Measurements from ENCODE around the gene LPP. TPM values are rescaled to one million over a fixed set of nuclear protein-coding genes. Genes with fewer than 3 reads are reported as not detected.

LPP gene, protein sequence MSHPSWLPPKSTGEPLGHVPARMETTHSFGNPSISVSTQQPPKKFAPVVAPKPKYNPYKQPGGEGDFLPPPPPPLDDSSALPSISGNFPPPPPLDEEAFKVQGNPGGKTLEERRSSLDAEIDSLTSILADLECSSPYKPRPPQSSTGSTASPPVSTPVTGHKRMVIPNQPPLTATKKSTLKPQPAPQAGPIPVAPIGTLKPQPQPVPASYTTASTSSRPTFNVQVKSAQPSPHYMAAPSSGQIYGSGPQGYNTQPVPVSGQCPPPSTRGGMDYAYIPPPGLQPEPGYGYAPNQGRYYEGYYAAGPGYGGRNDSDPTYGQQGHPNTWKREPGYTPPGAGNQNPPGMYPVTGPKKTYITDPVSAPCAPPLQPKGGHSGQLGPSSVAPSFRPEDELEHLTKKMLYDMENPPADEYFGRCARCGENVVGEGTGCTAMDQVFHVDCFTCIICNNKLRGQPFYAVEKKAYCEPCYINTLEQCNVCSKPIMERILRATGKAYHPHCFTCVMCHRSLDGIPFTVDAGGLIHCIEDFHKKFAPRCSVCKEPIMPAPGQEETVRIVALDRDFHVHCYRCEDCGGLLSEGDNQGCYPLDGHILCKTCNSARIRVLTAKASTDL
- 20.2 and 21.0 TPM in 2 replicates for total RNA-seq (2014; rRNA removed; shearing (Covaris generic))
- polyA plus RNA-seq (2015; cell fraction: cytosol; rRNA removed) = 10.5 and 15.0 TPM in 2 replicates
- polyA plus RNA-seq (2015; cell fraction: nucleus; rRNA removed) = 8.9 and 27.1 TPM in 2 replicates

DNA sequence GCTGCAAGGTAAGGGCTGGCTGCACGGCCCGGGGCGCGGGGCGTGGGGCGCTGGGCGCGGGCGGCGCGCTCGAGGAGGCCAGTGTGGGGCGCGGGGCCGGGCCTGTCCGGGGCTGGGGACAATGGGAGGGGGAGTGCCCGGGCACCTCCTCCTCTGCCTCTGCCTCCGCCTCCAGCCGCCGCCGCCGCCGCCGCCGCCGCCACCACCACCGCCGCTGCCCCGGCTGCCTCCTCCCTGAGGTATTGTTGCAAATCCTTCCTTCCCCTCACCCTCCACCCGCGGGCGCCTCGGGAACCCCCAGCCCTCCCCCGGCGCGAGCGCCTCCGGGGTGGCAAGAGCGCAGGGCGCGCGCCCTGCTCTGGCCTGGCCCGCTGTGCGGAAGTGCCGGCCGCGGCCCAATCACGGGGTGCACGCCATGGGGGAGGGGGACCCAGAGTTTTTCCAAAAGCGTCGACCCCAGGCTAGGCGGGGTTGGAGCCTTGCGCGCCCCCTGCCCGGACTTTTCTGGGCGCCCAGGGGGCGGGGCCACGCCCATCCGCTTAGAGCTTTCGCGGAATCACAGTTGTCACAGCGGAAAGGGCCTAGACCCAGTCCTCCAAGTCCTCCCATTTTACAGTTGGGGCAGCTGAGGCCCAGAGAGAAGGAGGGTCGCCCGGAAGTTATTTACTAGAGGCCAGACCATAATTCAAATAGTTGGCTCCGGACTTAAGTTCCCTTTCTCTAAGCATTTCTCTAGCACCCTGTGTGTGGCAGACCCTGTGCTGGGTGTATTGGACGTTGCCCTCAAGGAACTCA, at the start of gene LPP:
TSS of gene LPP (plus strand) at position 144 of the 795 bp plus-strand sequence. CDS start 251,964 bp downstream, outside the sequence.
- DNase-seq (ENCODE audit: low read depth, low spot score) = peak; percentile 71
- in situ Hi-C loops (cut with HindIII; ENCODE audit: low pct_unique_long_range_greater_than_20kb, low sequenced_read_pairs) = no loop called here

DNA sequence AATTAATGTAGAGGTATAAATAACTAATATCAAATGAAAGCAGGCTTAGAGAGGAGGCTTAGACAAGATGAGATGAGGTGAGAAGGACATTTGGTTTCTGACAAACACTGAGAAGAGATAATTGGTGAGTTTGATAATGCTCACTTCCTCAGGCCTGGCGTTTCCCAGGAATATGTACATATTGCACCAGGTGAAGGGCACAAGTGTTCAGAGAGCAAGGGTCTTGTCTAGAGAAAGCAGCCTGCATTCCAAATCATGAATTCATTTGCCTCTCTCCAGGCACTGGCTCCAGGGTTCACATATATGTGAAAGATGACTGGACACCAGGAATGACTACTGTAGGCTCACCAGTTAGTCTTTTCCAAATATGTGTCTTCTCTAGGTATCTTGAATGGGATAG, 48.0 kb upstream of the LPP start:
- no peak for DNase-seq (ENCODE audit: low read depth, low spot score)

DNA sequence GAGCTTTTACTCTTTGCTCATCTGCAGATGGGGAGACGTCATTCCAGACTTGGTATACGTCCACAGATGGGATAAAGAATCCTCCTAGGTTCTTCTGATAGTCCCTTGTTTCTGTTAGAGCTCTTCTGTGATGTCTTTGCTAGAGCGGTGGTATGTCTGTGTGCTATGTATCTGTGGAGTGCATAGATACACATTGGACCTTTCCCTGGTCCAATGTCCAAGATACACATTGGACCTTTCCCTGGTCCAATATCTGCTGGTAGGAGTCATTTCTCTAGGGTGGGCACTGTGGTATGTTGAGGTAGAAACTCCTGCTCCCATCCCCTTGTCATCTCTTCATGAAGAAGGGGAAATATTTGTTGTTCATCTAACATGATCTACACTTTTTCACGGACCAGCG, 47.5 kb upstream of the LPP start:
- DNase-seq (ENCODE audit: low read depth, low spot score) = no peak
- in situ Hi-C loops (cut with HindIII; ENCODE audit: low pct_unique_long_range_greater_than_20kb, low sequenced_read_pairs) = no loop called here

More for the DNA sequence above, 48.0 kb upstream of the LPP start:
- in situ Hi-C loops (cut with HindIII; ENCODE audit: low pct_unique_long_range_greater_than_20kb, low sequenced_read_pairs) = no loop called here

DNA sequence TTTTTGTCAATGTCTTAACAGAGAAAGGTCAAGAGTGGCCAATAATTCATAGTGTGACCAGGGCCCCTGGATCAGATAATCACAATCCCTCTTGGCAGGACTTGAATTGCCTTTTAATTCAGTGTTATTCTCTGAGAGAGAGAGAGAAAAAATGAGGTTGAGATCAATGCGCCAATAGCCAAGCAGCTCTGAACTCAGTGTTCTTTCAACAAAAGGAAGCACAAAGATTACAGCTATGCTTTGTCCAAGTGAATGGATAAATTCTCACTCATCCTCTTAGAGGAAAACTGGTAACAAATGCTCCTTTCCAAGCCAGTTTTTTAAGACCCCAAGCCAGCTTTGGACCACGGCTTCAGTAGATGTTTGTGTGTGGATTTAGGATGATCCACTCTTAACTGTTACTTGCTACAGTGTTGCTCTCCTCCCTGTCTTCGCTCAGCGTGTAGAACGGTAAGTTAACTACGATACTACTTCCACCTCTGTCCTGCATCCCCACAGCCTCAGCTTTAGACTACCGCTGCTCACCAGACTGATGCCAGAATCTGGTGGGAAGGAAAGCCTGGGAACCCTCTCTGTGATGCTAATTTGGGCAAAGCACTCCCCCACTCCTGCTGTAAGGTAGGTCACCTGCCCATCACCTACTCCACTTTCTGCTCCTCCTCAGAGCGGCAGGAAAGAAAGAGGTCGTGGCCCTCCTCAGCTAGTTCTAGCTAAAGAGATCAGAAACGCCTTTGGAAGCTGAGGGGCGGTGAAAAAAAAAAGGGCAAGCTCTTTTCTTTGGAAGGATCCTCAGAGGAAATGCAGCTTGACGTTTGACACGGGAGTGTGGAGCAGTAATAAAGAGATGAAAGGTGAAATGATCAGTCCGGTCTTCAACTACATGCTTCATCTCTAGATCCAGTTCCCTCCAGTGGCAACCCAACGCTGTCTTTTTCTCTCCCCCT, 46.8 kb upstream of the LPP start:
- in situ Hi-C loops (cut with HindIII; ENCODE audit: low pct_unique_long_range_greater_than_20kb, low sequenced_read_pairs) = no loop called here
- DNase-seq (ENCODE audit: low read depth, low spot score) = no peak

DNA sequence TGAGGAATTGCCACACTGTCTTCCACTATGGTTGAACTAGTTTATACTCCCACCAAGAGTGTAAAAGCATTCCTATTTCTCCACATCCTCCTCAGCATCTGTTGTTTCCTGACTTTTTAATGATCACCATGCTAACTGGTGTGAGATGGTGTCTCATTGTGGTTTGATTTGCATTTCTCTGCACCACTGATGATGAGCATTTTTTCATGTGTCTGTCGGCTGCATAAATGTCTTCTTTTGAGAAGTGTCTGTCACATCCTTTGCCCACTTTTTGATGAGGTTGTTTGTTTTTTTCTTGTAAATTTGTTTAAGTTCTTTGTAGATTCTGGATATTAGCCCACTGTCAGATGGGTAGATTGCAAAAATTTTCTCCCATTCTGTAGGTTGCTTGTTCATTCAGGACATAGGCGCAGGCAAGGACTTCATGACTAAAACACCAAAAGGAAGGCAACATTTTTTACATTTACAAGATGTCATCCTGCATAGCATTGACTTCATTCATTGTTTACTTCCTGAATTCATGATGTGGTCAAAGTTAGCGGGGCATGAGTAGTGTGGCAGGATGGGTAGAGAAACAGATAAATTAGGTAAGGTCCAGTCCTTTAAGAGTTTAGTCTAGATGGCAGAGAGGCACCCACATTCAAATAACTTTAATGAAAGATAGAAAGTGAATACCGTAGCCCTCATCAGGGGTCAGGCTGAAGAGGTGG, 45.1 kb upstream of the LPP start:
- in situ Hi-C loops (cut with HindIII; ENCODE audit: low pct_unique_long_range_greater_than_20kb, low sequenced_read_pairs) = no loop called here

DNA sequence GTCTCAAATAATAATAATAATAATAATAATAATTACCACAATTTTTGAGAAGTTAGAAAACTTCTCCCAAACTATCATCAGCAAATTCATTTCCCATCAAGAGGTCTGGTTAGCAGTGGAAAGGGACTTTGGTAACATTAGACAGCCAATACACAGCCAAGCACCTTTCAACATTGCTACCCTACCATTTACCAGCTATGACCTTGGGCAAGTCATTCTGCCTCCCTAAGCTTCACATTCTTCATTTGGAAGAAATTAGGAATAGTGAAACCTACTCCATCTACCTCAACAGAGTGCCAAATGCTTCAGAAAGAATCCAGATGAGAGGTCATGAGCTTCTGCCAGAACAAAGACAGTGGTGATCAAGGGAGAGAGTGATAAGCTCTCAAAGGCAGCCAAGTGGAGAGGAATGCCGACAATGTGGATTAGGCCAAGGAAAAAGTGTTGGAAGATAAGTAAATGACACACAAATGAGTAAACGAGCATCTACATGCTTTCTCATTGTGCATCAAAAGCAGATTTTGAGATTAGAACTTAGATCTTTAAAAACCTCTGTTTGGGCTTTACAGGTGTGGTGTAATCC, 42.9 kb upstream of the LPP start:
- no peak for DNase-seq (ENCODE audit: low read depth, low spot score)
- in situ Hi-C loops (cut with HindIII; ENCODE audit: low pct_unique_long_range_greater_than_20kb, low sequenced_read_pairs) = no loop called here

More for the DNA sequence above, 45.1 kb upstream of the LPP start:
- DNase-seq (ENCODE audit: low read depth, low spot score) = no peak

DNA sequence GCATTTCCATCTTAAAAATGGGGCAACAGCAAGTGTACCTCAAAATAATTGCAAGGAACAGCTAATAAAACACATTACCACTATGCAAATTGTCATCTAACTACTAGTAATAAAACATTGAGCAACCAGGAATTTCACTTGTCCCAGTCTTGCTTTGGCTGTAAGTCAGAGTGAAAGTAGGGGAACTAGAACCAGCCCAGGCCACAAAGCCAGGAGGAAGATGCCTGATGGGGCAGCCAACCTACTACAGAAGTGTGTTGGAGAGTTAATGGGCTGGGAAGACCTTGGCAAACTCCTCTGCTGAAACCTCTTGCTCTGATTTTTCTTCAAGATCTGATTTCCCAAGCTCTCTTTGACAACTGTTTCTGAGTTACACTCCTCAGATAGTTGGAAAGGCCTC, 40.2 kb upstream of the LPP start:
- DNase-seq (ENCODE audit: low read depth, low spot score) = no peak
- in situ Hi-C loops (cut with HindIII; ENCODE audit: low pct_unique_long_range_greater_than_20kb, low sequenced_read_pairs) = no loop called here

DNA sequence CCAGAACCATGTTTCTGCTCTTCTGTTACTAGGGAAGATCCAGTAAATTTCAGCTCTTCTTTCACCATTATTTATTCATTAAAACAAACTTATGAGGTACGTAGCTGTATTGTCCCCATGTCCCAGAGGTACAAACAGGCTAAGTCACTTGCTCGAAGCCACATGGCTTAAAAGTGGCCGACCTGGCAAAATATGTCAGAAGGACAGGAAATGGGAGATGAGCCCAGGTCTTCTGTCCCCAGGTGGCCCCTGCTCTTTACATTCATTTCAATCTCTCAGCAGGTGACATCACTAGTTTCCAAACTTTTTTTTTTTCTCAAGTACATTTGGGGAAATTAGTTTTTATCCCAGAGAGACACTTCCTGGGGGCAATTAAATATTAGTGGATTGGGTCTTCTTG, 34.1 kb upstream of the LPP start:
- DNase-seq (ENCODE audit: low read depth, low spot score) = no peak
- in situ Hi-C loops (cut with HindIII; ENCODE audit: low pct_unique_long_range_greater_than_20kb, low sequenced_read_pairs) = no loop called here

DNA sequence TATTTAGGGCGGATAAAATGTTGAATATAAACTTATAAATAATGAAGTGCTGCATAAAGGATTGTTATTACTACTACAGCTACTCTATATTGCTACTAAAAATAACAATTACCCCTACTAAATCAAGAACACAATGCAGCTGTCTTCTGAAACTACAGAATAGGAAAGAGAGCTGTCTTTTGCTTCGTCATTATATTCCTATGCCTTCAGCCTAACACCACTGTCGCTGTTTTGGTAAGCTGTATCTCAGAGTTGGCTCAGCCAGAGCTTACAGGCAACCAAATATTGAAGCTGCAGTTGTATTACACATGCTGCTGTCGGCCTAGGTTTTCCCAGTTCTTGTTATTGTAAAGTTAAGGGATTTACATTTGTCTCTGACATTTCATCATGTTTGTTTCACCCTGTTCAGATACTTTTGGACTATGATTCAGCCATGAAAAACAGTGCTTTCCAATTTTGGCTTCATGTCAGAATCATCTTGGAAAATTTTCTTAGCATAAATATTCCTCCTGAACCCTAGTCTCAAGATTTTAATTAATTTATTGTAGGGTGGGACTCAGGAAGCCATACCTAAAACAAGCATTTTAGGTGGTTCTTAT, 31.3 kb upstream of the LPP start:
- in situ Hi-C loops (cut with HindIII; ENCODE audit: low pct_unique_long_range_greater_than_20kb, low sequenced_read_pairs) = no loop called here
- DNase-seq (ENCODE audit: low read depth, low spot score) = no peak

DNA sequence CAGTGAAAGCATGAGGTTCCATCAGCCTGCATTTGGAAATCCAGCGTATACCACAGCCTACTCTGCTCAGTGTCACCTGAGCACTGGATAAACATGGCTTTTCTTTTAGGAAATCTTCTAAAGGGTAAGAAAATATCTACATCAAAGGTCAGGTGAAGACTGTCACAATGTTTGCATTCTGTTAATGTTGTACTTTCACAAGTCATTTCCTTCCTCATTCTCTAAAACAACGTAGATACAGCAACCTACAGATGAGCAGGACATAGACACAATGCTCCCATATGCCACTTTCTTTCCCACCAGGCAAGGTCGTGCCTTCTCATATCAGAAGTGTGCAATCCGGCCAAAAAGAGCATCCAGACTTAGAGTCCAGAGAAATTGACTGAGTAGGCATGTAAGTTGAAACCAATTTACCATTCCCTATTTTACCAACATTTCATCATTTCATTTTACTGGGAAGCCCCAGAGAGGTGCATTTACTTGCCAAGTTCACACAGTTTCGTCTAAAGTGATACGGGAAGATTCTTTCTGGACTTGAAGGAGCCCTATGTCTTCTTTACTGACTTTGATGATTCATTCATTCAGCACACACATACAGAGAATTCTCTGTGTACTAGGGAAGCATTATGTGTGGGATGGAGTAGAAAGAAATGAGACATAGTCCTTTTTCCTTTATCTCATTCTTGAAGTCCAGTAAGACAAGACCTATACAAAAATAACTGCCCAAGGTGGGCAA, 30.6 kb upstream of the LPP start:
- DNase-seq (ENCODE audit: low read depth, low spot score) = peak; percentile 60
- in situ Hi-C loops (cut with HindIII; ENCODE audit: low pct_unique_long_range_greater_than_20kb, low sequenced_read_pairs) = no loop called here

DNA sequence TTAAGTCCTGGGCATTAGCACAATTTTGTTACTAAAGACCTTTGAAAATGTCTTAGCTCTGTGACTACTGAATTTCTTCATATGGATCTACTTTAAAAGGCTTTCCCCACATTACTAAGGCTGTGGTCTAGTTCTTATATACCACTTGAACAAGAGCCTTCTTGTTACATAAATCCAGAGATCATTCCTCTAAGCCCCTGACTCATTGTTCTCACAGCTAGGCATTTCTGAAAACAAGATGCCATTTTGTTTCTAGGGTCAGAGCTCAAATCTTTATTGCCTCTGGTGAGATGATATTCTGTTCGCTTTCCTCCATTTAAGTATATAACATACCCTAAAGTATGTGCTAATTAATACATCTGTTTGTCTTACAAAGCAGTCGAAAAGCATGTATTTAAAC, 29.8 kb upstream of the LPP start:
- in situ Hi-C loops (cut with HindIII; ENCODE audit: low pct_unique_long_range_greater_than_20kb, low sequenced_read_pairs) = no loop called here

DNA sequence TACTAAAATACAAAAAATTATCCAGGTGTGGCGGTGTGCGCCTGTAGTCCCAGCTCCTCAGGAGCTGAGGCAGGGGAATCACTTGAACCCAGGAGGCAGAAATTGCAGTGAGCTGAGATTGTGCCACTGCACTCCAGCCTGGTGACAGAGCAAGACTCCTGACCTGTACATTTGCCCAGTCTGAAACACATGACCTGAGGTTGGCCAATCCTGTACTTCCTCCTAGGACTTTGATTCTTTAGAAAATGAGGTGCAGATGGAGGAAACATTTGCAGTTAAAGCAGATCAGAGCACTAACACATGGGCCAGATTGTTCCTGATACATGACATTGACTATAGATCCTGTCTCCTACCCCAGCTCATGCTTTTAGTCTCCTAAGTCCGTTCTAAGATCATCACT, 28.9 kb upstream of the LPP start:
- in situ Hi-C loops (cut with HindIII; ENCODE audit: low pct_unique_long_range_greater_than_20kb, low sequenced_read_pairs) = no loop called here
- no peak for DNase-seq (ENCODE audit: low read depth, low spot score)

More for the DNA sequence above, 29.8 kb upstream of the LPP start:
- DNase-seq (ENCODE audit: low read depth, low spot score) = peak; percentile 87

DNA sequence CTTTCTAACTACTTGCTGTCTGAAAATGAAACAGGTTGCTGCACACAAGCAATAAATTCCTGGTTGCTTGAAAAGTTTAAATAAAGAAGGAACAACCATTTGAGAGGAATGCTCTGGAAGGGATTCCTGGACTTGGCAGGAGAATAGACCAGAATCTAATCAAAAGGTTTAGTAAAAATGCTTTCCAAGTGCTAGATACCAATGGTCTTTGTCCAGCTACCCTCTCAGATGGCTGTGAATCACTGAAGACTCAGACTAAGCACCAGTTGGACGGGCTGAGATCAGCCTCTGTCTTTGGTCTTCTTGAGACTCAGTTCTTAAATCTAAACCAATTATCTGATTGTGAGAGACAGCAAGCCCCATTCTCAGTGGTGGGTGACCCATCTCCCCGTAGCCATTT, 27.7 kb upstream of the LPP start:
- DNase-seq (ENCODE audit: low read depth, low spot score) = no peak
- in situ Hi-C loops (cut with HindIII; ENCODE audit: low pct_unique_long_range_greater_than_20kb, low sequenced_read_pairs) = no loop called here

DNA sequence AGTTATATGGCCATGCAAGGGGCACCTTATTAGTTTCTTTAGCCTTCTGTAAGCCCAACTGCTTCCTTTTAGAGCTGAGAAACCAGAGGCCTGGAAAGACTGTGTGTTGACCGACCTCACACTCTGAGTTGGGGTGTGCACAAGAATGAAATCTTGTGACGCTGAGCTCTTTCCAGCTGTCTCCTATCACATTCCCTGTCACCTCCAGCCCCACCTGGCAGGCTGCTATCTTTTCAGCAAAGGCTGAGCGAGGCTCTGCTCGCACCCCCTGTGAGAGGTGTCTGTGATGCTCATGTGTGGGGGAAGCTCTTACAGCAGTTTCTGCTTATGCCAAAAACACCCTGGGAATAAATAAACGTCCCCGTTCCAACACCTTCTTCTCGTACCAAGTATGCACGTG, 27.0 kb upstream of the LPP start:
- DNase-seq (ENCODE audit: low read depth, low spot score) = no peak
- in situ Hi-C loops (cut with HindIII; ENCODE audit: low pct_unique_long_range_greater_than_20kb, low sequenced_read_pairs) = no loop called here

DNA sequence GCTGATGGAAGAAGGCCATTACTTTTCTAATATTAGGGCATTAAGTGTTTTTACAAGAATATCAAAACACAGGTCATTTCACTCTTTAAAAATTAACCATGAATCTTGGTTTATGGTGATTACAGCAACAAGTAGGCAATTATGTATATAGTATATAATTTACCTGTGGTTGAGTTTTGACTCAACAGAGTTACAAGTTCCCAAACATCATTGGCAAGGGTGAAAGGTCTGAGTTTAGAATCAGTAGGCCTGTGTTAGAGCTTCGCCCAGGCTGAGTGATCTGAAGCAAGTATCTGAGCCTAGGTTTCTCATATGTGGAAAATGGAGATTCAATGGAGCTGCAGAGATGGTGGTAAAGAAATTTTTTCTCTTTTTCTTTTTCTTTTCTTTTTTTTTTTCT, 25.1 kb upstream of the LPP start:
- no peak for DNase-seq (ENCODE audit: low read depth, low spot score)

More for the DNA sequence above, 25.1 kb upstream of the LPP start:
- in situ Hi-C loops (cut with HindIII; ENCODE audit: low pct_unique_long_range_greater_than_20kb, low sequenced_read_pairs) = no loop called here

Measured in SK-MEL-5 (cell line).